IMR-90 (cell line): ENCODE results near the gene KPTN. TPM values are rescaled to one million over a fixed set of nuclear protein-coding genes. Genes with fewer than 3 reads are reported as not detected.

Experiments used
- ATAC-seq: fragments of 200-7000 bp; cut with Tn5 transposase; 2 replicates; pipeline ENCODE4 v1.9.1; 2020; ENCODE audit warnings: low read depth, mild to moderate bottlenecking, moderate library complexity
- BruUV-seq: library from RNA; stranded (reverse); fragments of 400-500 nt; replicated peaks from 2 replicates; lab custom pipeline; 2021; lab: Mats Ljungman, UMichigan
- CTCF ChIA-PET: fragments of 300-600 bp; formaldehyde crosslinking; extraction: SDS; loops from one replicate; lab custom pipeline; 2021; ENCODE audit warnings: antibody characterized with exemption; lab: Yijun Ruan, JAX
- POLR2A ChIA-PET: fragments of 300-600 bp; sonication (Branson Sonifier 250); formaldehyde crosslinking; loops from one replicate; lab custom pipeline; 2022; ENCODE audit warnings: antibody characterized with exemption; ENCODE audit not compliant: unreplicated experiment; lab: Charles Lee
- DNase-seq: peaks from one replicate; pipeline ENCODE4 v3.0.0; 2013
- H2AFZ ChIP-seq: replicated peaks from 2 replicates; pipeline ENCODE3; 2013; ENCODE audit warnings: low read length, mild to moderate bottlenecking; ENCODE audit not compliant: poor library complexity
- H2AK5ac ChIP-seq: 2 replicates; pipeline ENCODE4 v1.6.1; 2013; ENCODE audit warnings: low read depth, low read length, inconsistent platforms
- H2AK9ac ChIP-seq: replicated peaks from 2 replicates; pipeline ENCODE3; 2013; ENCODE audit warnings: mild to moderate bottlenecking, low read depth, low read length, moderate library complexity; ENCODE audit not compliant: poor library complexity
- H2BK120ac ChIP-seq: 2 replicates; pipeline ENCODE4 v1.6.1; 2013; ENCODE audit warnings: low read depth, low read length, inconsistent platforms
- H2BK15ac ChIP-seq: 3 replicates; pipeline ENCODE4 v1.6.1; 2013; ENCODE audit warnings: low read depth, low read length, inconsistent platforms
- H2BK20ac ChIP-seq: 2 replicates; pipeline ENCODE4 v1.6.1; 2013; ENCODE audit warnings: low read depth, mild to moderate bottlenecking, inconsistent platforms, low read length, moderate library complexity
- H2BK5ac ChIP-seq: 2 replicates; pipeline ENCODE4 v1.6.1; 2013; ENCODE audit warnings: mild to moderate bottlenecking, low read depth, low read length, inconsistent platforms; ENCODE audit not compliant: poor library complexity, severe bottlenecking
- H3K14ac ChIP-seq: replicated peaks from 2 replicates; pipeline ENCODE4 v1.6.1; 2013; ENCODE audit warnings: low read depth, low read length, inconsistent platforms
- H3K18ac ChIP-seq: 2 replicates; pipeline ENCODE4 v1.6.1; 2013; ENCODE audit warnings: low read depth, low read length, control low read depth
- H3K23ac ChIP-seq: 2 replicates; pipeline ENCODE4 v1.6.1; 2013; ENCODE audit warnings: low read depth, low read length, inconsistent platforms
- H3K27ac ChIP-seq: 2 replicates; pipeline ENCODE4 v1.5.1; 2013; ENCODE audit warnings: mild to moderate bottlenecking, control low read depth, low read length; ENCODE audit not compliant: insufficient read depth
- H3K27me3 ChIP-seq: 2 replicates; pipeline ENCODE4 v1.6.1; 2013; ENCODE audit warnings: low read length; ENCODE audit not compliant: control insufficient read depth, insufficient read depth
- H3K36me3 ChIP-seq: 2 replicates; pipeline ENCODE4 v1.6.1; 2013; ENCODE audit warnings: low read length, mixed read lengths; ENCODE audit not compliant: control insufficient read depth, insufficient read depth
- H3K4ac ChIP-seq: 2 replicates; pipeline ENCODE4 v1.6.1; 2013; ENCODE audit warnings: low read depth, low read length, inconsistent platforms
- H3K4me1 ChIP-seq: 2 replicates; pipeline ENCODE4 v1.6.1; 2013; ENCODE audit warnings: low read length, mixed read lengths; ENCODE audit not compliant: control insufficient read depth, insufficient read depth
- H3K4me2 ChIP-seq: 2 replicates; pipeline ENCODE4 v1.6.1; 2013; ENCODE audit warnings: low read depth, mild to moderate bottlenecking, control low read depth, low read length, moderate library complexity
- H3K4me3 ChIP-seq: 2 replicates; pipeline ENCODE4 v1.5.1; 2013; ENCODE audit warnings: low read depth, mild to moderate bottlenecking, control low read depth, low read length, moderate library complexity; ENCODE audit not compliant: insufficient read depth
- H3K56ac ChIP-seq: 2 replicates; pipeline ENCODE4 v1.6.1; 2013; ENCODE audit warnings: low read length, inconsistent platforms; ENCODE audit not compliant: insufficient read depth; ENCODE audit errors: extremely low read depth
- H3K79me1 ChIP-seq, 2 experiments: 2 replicates each; pipeline ENCODE4 v1.6.1; 2013; ENCODE audit warnings: low read length in 2 of 2, inconsistent platforms in 1 of 2, low read depth in 1 of 2
- H3K9ac ChIP-seq: 2 replicates; pipeline ENCODE4 v1.6.1; 2013; ENCODE audit warnings: low read depth, low read length, control low read depth
- H3K9me1 ChIP-seq: 2 replicates; pipeline ENCODE4 v1.6.1; 2013; ENCODE audit warnings: low read length, inconsistent platforms; ENCODE audit not compliant: insufficient read depth
- H3K9me3 ChIP-seq: 2 replicates; pipeline ENCODE4 v1.6.1; 2013; ENCODE audit warnings: low read length; ENCODE audit not compliant: control insufficient read depth, insufficient read depth
- H4K20me1 ChIP-seq: 2 replicates; pipeline ENCODE4 v1.6.1; 2013; ENCODE audit warnings: low read length, inconsistent platforms; ENCODE audit not compliant: insufficient read depth
- H4K5ac ChIP-seq: 2 replicates; pipeline ENCODE4 v1.6.1; 2013; ENCODE audit warnings: mild to moderate bottlenecking, low read depth, low read length, control low read depth
- H4K8ac ChIP-seq, 2 experiments: 2 replicates each; pipeline ENCODE4 v1.6.1; 2013; ENCODE audit warnings: low read depth in 2 of 2, low read length in 2 of 2, control low read depth in 1 of 2, inconsistent platforms in 1 of 2
- H4K91ac ChIP-seq: 2 replicates; pipeline ENCODE4 v1.6.1; 2013; ENCODE audit warnings: low read depth, low read length, inconsistent platforms; ENCODE audit not compliant: insufficient read depth
- CEBPB ChIP-seq: IDR thresholded peaks from 2 replicates; pipeline ENCODE4 v1.6.1; 2012; ENCODE audit warnings: low read depth, low read length, improper control_type of control experiment
- MAFK ChIP-seq: IDR thresholded peaks from 2 replicates; pipeline ENCODE4 v1.6.1; 2012; ENCODE audit warnings: low read depth, low read length, improper control_type of control experiment
- MAZ ChIP-seq: IDR thresholded peaks from 2 replicates; pipeline ENCODE4 v1.6.1; 2012; ENCODE audit warnings: low read depth, mild to moderate bottlenecking, low read length, improper control_type of control experiment, moderate library complexity, borderline replicate concordance
- MXI1 ChIP-seq: IDR thresholded peaks from 2 replicates; pipeline ENCODE4 v1.6.1; 2012; ENCODE audit warnings: low read depth, mild to moderate bottlenecking, low read length, moderate library complexity, borderline replicate concordance
- NFE2L2 ChIP-seq: fragments of 150-350 bp; IDR thresholded peaks from 2 replicates; pipeline ENCODE4 v1.6.1; 2016; ENCODE audit warnings: low read depth, mild to moderate bottlenecking, low read length
- RAD21 ChIP-seq: IDR thresholded peaks from 2 replicates; pipeline ENCODE4 v1.6.1; 2012; ENCODE audit warnings: low read length, improper control_type of control experiment
- RCOR1 ChIP-seq: IDR thresholded peaks from 2 replicates; pipeline ENCODE4 v1.6.1; 2012; ENCODE audit warnings: mild to moderate bottlenecking, low read length, improper control_type of control experiment; ENCODE audit not compliant: insufficient replicate concordance
- RFX5 ChIP-seq: IDR thresholded peaks from 2 replicates; pipeline ENCODE4 v1.8.0; 2012; ENCODE audit warnings: low read depth, mild to moderate bottlenecking, low read length, moderate library complexity
- SMC3 ChIP-seq: fragments of 150-350 bp; IDR thresholded peaks from 2 replicates; pipeline ENCODE4 v1.6.1; 2016; ENCODE audit warnings: low read depth, mild to moderate bottlenecking, antibody characterized with exemption, low read length, moderate library complexity
- WGBS, 2 experiments: methylation state at CpG; one replicate each; pipeline versions ENCODE4 v1.1.5 to v1.1.7; 2013; ENCODE audit warnings: missing lambda C conversion rate in 2 of 2; ENCODE audit not compliant: insufficient read length in 1 of 2; ENCODE audit errors: extremely low coverage in 2 of 2; 5-methylcytosine and 5-hydroxymethylcytosine counted together
- dilution Hi-C: fragments of 300-500 bp; cut with HindIII; formaldehyde crosslinking; loops from one replicate; pipeline ENCODE4 v1.14.3; 2018; ENCODE audit warnings: low sequenced_read_pairs; ENCODE audit not compliant: unreplicated experiment
- in situ Hi-C: fragments of 300-500 bp; cut with MboI; formaldehyde crosslinking; loops from 3 replicates; pipeline ENCODE4 v1.14.3; 2019; ENCODE audit warnings: low sequenced_read_pairs, inconsistent platforms, mixed read lengths
- intact Hi-C: fragments of 100-400 bp; cut with micrococcal nuclease; formaldehyde crosslinking; loops from 2 replicates; pipeline ENCODE4 v1.10.0; 2022
- polyA plus RNA-seq, 3 experiments: library from polyadenylated mRNA; depleted of rRNA; stranded (reverse); fragments of >200 nt; gene quantifications; 2 replicates each; pipeline ENCODE4 v1.2.3, GENCODE V29; 2012; ENCODE audit warnings: low replicate concordance in 1 of 3
- total RNA-seq: library from RNA; depleted of rRNA; stranded (reverse); fragments of >200 nt; gene quantifications from 2 replicates; pipeline ENCODE4 v1.2.3, GENCODE V29; 2012
- TF ChIP-seq, protein P1 (sequence below): fragments of 150-350 bp; IDR thresholded peaks from 2 replicates; pipeline ENCODE4 v1.6.1; 2016; ENCODE audit warnings: low read depth, mild to moderate bottlenecking, low read length, moderate library complexity, borderline replicate concordance

The KPTN gene
- total and polyA plus RNA-seq, 2 of the 4 experiments (the other 2 are of a cell fraction), result 4.1 to 15.4 TPM

DNA sequence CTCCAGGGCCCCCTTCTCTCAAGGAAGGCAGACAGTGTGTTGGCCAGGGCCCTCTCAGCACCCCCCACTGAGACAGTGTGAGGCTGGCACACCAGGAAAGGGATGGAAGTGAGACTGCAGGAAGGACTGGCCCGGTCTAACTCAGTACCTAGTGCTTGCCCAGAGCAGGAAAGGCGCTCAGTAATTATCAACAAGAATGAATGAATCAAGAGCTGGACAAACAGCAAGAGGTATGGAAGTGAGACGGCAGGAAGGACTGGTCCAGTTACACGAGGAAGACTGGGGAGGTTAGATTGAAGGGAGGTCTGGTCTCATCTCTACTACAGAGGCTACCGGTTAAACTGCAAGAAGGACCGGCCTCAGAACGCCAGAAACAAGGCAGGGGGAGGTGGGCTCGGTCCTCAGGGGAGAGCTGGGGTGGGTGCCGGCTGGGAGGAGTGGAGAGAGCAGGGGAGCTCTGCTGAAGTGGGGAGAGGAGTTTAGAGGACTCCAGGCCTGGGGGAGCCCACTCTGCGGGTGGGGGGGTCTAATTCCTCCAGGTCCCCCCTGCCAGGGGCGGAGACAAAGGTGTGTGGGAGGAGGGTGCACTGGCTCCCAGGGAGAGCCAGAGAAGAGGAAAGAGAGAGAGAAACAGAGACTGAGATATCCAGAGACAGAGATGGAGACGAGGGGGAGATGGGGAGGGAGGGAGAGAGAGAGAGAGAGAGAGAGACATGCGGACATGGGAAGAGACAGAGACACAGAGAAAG is 13.4 kb downstream of the KPTN start:
- H2AK9ac ChIP-seq, result no peak overlapping the region
- no peak overlapping the region for H2AK5ac ChIP-seq
- no peaks in the 10 kb centered on the region for H3K36me3 ChIP-seq
- H3K4me2 ChIP-seq, result no peak overlapping the region
- H4K20me1 ChIP-seq, result no peaks in the 10 kb centered on the region; the same call in 1 of the 2 replicates
- no peak overlapping the region; the same call in 1 of the 2 replicates for H3K23ac ChIP-seq
- H4K8ac ChIP-seq, result no peak overlapping the region
- H3K9me3 ChIP-seq, result peaks cover 5% of the 10 kb centered on the region; the same call in 1 of the 2 replicates
- DNase-seq, result no peak
- no peak overlapping the region for H3K9ac ChIP-seq
- H3K4ac ChIP-seq, result no peak overlapping the region
- no peak overlapping the region for H4K91ac ChIP-seq
- no peak overlapping the region for H3K18ac ChIP-seq
- peaks cover 53% of the 10 kb centered on the region for H3K27me3 ChIP-seq
- BruUV-seq, result no TSS peak
- H4K5ac ChIP-seq, result no peak overlapping the region
- in situ Hi-C loops (no loop called here), intact Hi-C loops (no loop called here), dilution Hi-C loops (no loop called here)
- no peak overlapping the region for H2BK15ac ChIP-seq
- H2BK120ac ChIP-seq, result no peak overlapping the region
- 20% methylated on average over 7 of the region's 13 CpGs; no CpG with 5 or more reads in 1 of the 2 experiments for WGBS, 2 experiments
- ChIA-PET CTCF (no interaction called here), POLR2A (no interaction called here)
- TF ChIP-seq MAFK (no peak), RFX5 (no peak), NFE2L2 (no peak), RAD21 (no peak), RCOR1 (no peak), SMC3 (no peak), MAZ (no peak), MXI1 (no peak), CEBPB (no peak)
- TF ChIP-seq, protein P1, sequence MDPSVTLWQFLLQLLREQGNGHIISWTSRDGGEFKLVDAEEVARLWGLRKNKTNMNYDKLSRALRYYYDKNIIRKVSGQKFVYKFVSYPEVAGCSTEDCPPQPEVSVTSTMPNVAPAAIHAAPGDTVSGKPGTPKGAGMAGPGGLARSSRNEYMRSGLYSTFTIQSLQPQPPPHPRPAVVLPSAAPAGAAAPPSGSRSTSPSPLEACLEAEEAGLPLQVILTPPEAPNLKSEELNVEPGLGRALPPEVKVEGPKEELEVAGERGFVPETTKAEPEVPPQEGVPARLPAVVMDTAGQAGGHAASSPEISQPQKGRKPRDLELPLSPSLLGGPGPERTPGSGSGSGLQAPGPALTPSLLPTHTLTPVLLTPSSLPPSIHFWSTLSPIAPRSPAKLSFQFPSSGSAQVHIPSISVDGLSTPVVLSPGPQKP, result no peak
- no peaks in the 10 kb centered on the region for H3K9me1 ChIP-seq
- H2AFZ ChIP-seq, result no peak overlapping the region
- H2BK5ac ChIP-seq, result no peak overlapping the region
- H2BK20ac ChIP-seq, result no peak overlapping the region
- no peak for ATAC-seq
- no peak overlapping the region for H3K56ac ChIP-seq
- no peak overlapping the region for H3K4me3 ChIP-seq
- no peaks in the 10 kb centered on the region for H3K79me1 ChIP-seq
- H3K4me1 ChIP-seq, result no peaks in the 10 kb centered on the region
- no peak overlapping the region for H3K14ac ChIP-seq
- H3K27ac ChIP-seq, result no peak overlapping the region
